GM18873 (cell line): Measurements from ENCODE around the gene MOB4.
"Not testable (repeated sequence)": the region's sequence is repeated elsewhere in the genome, so short reads cannot be mapped to it uniquely, and the experiment has no call there.

ENCODE experiments used
- ATAC-seq: cut with Tn5 transposase; IDR thresholded peaks from one replicate; pipeline ENCODE4 v1.9.1; 2021; ENCODE audit warnings: mild to moderate bottlenecking, moderate library complexity, moderate number of reproducible peaks; ENCODE audit not compliant: unreplicated experiment, low FRiP score

MOB4 gene

GRCh38 chr2:197513915-197514314 is 2.0 kb upstream of the MOB4 start:
- ATAC-seq, result no peak

DNA sequence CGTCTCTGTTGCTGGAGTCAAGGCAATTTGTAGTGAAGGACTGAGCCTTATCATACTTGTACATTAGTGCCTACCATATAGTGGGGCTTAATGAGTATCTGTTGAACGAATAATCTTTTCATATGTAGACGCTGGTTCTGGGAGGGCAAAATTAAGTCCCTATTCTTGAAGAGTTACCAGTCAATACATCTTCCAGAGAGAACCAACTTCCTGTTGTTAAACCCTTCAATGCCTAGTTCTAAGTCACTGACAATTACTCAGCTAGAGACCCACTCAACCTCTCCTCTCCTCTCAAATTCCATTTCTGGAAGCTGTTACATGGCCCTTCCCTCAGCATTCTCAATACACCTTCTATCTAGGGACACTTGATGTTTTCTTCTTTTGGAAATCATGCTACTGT is 1.1 kb upstream of the MOB4 start:
- no peak for ATAC-seq

DNA sequence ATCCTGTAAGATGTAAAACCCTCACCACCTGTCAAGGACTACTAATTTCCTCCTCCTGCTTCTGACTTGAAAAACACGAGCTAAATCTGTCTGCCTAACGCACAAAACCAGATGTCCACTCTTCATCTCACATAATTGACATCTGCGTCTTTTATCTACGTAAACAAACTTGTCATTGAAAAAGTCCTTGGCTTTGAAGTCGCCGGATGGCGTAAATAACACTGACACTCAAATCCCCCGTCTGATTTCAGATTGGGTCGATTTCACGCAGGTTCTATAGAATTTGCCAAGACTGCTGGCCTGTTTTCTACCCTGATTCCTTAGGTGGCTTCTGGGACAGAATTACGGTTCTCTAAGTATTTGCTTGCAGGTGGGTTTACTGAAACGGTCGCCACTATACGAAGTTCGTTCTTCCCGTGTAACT is 539 bp upstream of the MOB4 start:
- no peak for ATAC-seq

DNA sequence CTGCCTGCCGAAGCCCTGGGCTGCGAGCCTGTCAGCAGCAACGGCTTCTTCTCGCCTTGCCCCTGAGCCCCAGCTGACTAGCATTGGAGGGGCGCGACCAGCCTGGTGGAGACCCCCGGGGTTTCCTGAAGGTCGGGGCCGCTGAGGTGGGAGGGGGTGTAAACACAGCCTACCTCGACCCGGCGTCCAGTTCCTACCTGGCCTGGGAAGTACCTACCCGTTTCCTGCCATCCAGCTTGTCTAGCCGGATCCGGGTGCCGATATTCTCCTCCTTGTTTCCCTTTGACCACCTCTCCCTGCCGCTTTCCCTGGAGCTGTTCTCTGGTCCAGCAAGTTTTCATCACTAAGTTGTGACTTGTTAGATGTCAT is 511 bp downstream of the MOB4 start:
- ATAC-seq, result peak; percentile 1

GRCh38 chr2:197517150-197517549 is 1.3 kb downstream of the MOB4 start:
- no peak for ATAC-seq

- ATAC-seq, result no peak
These were observed 22.5 kb downstream of the MOB4 start for GRCh38 chr2:197538412-197538811.

- ATAC-seq, result no peak
These were observed 23.9 kb downstream of the MOB4 start for GRCh38 chr2:197539734-197540133.

- ATAC-seq, result no peak
These were observed 27.3 kb downstream of the MOB4 start for GRCh38 chr2:197543206-197543605.

DNA sequence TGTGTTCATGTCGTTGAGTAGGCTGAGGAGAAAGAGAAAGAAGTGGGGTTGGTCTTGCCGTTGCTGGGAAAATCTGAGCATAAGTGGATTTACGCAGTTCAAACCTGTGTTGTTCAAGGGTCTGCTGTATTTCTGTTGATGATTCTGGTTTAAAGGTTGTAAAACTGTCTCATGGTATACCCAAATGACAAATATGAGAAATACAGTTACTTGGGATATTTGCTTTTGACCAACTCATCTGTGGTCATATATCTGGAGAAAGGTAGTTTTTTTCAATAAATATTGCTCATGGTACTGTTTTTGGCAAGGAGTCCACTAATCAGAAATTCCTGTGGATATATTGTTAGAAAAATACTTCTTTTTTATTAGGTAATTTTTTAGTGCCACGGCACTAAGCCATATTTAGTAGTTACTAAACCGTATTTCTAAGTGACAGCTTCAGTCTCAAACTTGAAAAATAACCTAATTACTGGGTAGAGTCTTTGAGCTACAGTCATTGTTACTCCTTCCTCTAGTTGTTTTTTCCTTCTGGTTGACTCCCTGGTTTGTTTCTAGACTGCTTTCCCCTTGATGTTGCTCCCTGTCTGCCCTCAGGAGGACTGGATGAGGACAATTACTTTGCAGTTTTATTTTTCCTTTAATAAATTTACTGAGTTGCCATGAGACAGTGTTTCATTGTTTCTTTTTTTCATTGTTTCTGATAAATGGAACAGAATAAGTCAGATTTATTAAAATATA is 31.5 kb downstream of the MOB4 start:
- no peak for ATAC-seq

- ATAC-seq, result no peak
These were observed 32.7 kb downstream of the MOB4 start for GRCh38 chr2:197548582-197548981.

DNA sequence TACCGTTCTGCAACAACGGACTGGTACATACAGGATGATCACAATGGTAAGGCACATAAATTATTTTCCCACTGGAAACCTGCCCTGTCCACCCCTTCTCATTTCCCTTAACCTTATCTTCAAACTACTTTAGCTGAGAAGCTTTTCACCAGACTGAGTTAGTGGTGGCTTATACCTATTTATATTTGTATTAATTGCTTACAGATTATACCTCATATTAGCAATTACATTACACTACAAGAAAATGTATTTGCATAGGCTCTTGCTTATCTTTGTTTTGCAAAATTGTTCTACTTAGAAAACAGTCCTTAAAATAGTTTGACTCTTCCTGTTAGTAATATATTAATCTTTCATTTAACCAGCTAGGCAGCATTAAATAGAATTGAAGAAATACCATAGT is 35.4 kb downstream of the MOB4 start:
- ATAC-seq, result not testable (repeated sequence)

DNA sequence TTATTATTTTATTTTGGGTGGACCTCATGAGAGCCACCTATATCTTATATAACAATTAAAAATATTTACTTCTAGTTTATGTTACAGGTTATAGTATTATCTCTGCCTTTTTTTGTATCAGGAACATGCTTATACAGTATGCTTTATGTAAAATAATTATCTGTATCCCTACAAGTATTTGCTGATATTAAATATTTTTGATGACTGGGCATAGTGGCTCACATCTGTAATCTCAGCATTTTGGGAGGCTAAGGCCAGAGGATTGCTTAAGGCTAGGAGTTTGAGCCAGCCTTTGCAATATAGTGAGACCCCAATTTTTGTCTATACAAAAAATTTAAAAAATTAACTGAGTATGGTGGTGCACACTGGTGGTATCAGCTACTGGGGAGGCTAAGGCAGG is 39.6 kb downstream of the MOB4 start:
- ATAC-seq, result no peak

DNA sequence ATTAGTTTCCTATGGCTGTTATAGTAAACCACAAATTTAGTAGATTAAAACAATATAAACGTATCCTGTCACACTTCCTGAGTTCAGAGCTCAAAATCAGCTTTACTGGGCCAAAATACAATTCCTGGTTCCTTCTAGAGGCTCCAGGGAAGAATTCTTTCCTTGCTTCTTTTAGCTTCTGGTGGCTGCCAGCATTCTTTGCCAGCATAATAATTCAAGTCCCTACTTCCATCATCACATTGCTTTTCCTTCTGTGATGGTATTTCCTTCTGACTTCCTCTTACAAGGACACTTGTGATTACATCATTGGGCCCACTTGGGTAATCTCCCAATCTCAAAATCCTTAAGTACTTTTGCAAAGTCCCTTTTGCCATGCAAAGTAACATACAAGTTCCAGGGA is 40.6 kb downstream of the MOB4 start:
- no peak for ATAC-seq

- no peak for ATAC-seq
These were observed 42.5 kb downstream of the MOB4 start for GRCh38 chr2:197558393-197558792.

DNA sequence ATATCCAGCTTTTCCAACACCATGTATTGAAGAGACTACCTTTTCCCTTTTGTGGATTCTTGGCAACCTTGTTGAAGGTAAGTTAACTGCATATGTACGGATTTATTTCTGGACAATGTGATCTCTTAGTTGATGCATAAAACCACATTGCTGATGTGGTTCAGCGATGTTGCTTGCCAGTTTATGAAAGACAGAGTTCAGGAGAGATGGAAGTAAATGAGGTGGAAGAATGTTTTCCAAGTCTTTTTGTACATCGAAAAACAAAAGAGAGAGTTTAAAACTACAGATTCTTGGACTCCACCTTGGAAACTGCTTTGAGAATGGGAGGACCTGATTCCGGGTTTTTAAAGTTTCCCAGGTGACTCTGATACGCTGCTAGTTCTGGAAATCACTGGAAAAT is 43.8 kb downstream of the MOB4 start:
- ATAC-seq, result no peak

DNA sequence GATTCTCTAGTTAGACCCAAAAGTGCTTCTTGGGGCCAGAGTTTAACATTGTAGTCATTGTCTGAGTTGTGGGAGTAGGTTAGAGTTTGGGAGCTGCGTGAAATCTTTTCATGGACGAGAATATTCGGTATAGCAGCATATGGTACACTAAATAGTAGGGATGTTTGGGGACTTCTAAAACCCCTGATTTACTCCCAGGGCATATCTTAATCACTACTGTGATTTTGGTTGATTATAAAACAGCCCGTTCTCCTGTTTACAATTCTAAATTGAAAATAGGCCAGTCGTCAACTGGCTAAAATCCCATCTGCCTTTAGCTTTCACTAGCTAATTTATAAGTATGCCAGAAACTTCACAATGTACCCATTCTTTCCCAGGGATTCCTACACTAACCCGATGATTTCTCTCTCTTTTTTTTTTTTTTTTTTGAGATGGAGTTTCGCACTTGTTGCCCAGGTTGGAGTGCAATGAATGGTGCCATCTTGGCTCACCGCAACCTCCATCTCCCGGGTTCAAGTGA is 44.3 kb downstream of the MOB4 start:
- no peak for ATAC-seq

DNA sequence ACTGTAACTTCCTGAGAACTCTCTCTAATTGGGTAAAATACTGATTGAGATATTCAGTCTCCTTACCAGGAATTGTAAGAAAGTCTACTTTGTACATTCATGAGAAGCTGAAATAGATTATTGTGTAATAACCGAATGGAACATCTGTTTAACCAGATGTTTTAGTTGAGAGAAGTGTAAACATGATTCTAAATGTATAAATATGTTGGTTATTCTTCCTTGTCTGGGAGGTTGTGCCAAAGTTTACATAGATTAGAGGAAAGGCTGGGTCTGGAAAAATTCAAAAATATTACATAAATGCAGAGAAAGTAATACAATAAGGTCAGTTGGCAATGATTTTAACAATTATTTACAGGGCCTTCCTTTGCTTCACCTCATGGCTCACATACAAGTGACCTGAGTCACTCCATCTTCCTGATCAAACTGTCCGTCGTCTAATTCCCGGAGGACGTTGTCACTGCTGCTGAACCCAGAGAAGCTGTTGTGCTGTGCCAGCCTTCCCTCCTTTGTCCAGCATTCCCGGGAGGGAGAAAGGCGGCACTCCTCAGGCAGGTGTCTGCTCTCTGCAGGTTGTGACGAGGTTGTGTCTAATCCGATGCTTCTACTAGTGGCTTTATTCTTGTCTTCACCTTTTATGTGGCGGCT is 55.9 kb downstream of the MOB4 start:
- no peak for ATAC-seq

- ATAC-seq, result no peak
These were observed 57.7 kb downstream of the MOB4 start for GRCh38 chr2:197573608-197574007.

- no peak for ATAC-seq
These were observed 60.1 kb downstream of the MOB4 start for GRCh38 chr2:197575987-197576386.

- no peak for ATAC-seq
These were observed 60.8 kb downstream of the MOB4 start for GRCh38 chr2:197576631-197577030.

- no peak for ATAC-seq
These were observed 61.6 kb downstream of the MOB4 start for GRCh38 chr2:197577446-197577845.

DNA sequence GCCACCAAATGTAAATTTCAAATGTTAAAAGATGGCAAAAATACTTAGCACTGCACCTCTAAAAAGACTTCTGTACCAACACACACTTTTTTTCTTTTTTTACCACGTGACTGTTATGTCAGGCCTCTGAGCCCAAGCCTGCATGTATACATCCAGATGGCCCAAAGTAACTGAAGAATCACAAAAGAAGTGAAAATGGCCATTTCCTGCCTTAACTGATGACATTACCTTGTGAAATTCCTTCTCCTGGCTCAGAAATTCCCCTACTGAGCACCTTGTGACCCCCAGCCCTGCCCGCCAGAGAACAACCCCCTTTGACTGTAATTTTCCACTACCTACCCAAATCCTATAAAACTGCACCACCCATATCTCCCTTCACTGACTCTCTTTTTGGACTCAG is 62.4 kb downstream of the MOB4 start:
- ATAC-seq, result not testable (repeated sequence)
